WTC11 (cell line): ENCODE measurements around the gene PDE5A. TPM values are rescaled to one million over a fixed set of nuclear protein-coding genes. Genes with fewer than 3 reads are reported as not detected.

ENCODE experiments used
- ATAC-seq: fragments of 200-7000 bp; cut with Tn5 transposase; 2 replicates; pipeline ENCODE4 v1.10.0; 2021; ENCODE audit warnings: mild to moderate bottlenecking, moderate library complexity
- CTCF ChIA-PET: fragments of 300-600 bp; sonication (Branson Sonifier 250); formaldehyde crosslinking; loops from one replicate; lab custom pipeline; 2021; ENCODE audit warnings: antibody characterized with exemption; lab: Charles Lee
- POLR2A ChIA-PET: fragments of 350-600 bp; sonication (Branson Sonifier 250); formaldehyde crosslinking; loops from one replicate; lab custom pipeline; 2021; ENCODE audit warnings: antibody characterized with exemption; lab: Charles Lee
- DNase-seq: peaks from one replicate; pipeline ENCODE4 v3.0.0; 2021; ENCODE audit warnings: low spot score
- H3K27ac Mint-ChIP-seq: 2 replicates; pipeline ENCODE4 v1.8.0; 2021; ENCODE audit warnings: mixed read lengths
- H3K27me3 Mint-ChIP-seq: 2 replicates; pipeline ENCODE4 v1.8.0; 2021; ENCODE audit warnings: low read depth, mild to moderate bottlenecking, moderate library complexity, mixed read lengths
- H3K36me3 Mint-ChIP-seq: 2 replicates; pipeline ENCODE4 v1.8.0; 2021; ENCODE audit warnings: mixed read lengths
- H3K4me1 Mint-ChIP-seq: 2 replicates; pipeline ENCODE4 v1.8.0; 2022; ENCODE audit warnings: mixed read lengths
- H3K4me3 Mint-ChIP-seq: 2 replicates; pipeline ENCODE4 v1.8.0; 2021; ENCODE audit warnings: mild to moderate bottlenecking, moderate library complexity, mixed read lengths
- H3K9me3 Mint-ChIP-seq: 2 replicates; pipeline ENCODE4 v1.8.0; 2021; ENCODE audit warnings: mixed read lengths
- AFF4 ChIP-seq: sonication (generic); formaldehyde crosslinking; IDR thresholded peaks from 2 replicates; pipeline ENCODE4 v1.8.1; 2023; ENCODE audit warnings: mild to moderate bottlenecking, missing genetic modification reagents, borderline replicate concordance
- ATF6 ChIP-seq: sonication (generic); formaldehyde crosslinking; IDR thresholded peaks from 2 replicates; pipeline ENCODE4 v1.8.1; 2023; ENCODE audit warnings: mild to moderate bottlenecking, missing genetic modification reagents
- CBFB ChIP-seq: sonication (generic); formaldehyde crosslinking; IDR thresholded peaks from 2 replicates; pipeline ENCODE4 v1.8.1; 2022; ENCODE audit warnings: mild to moderate bottlenecking, low read depth, missing genetic modification reagents
- ETV6 ChIP-seq: sonication (generic); formaldehyde crosslinking; IDR thresholded peaks from 2 replicates; pipeline ENCODE4 v1.8.1; 2022; ENCODE audit warnings: mild to moderate bottlenecking, missing genetic modification reagents
- GRHL2 ChIP-seq: fragments of 250-450 bp; sonication (Bioruptor Pico); IDR thresholded peaks from 2 replicates; pipeline ENCODE4 v1.8.0; 2022; ENCODE audit warnings: mild to moderate bottlenecking, moderate library complexity; ENCODE audit not compliant: insufficient replicate concordance, severe bottlenecking
- GTF2I ChIP-seq: fragments of 250-450 bp; sonication (Bioruptor Pico); conservative IDR thresholded peaks from 2 replicates; pipeline ENCODE4 v1.4.0; 2021; ENCODE audit warnings: mild to moderate bottlenecking
- MAX ChIP-seq: sonication (generic); formaldehyde crosslinking; IDR thresholded peaks from 2 replicates; pipeline ENCODE4 v1.8.0; 2022; ENCODE audit warnings: mild to moderate bottlenecking, missing genetic modification reagents
- NFATC4 ChIP-seq: fragments of 250-450 bp; sonication (Bioruptor Pico); IDR thresholded peaks from 2 replicates; pipeline ENCODE4 v1.9.0; 2021; ENCODE audit warnings: mild to moderate bottlenecking
- NR3C1 ChIP-seq: sonication (generic); formaldehyde crosslinking; conservative IDR thresholded peaks from 2 replicates; pipeline ENCODE4 v1.8.1; 2023; ENCODE audit warnings: low read depth, mild to moderate bottlenecking, missing genetic modification reagents
- ZMAT4 ChIP-seq: fragments of 250-450 bp; sonication (Bioruptor Pico); IDR thresholded peaks from 2 replicates; pipeline ENCODE4 v1.9.0; 2021; ENCODE audit warnings: mild to moderate bottlenecking
- ZNF138 ChIP-seq: sonication (generic); formaldehyde crosslinking; conservative IDR thresholded peaks from 2 replicates; pipeline ENCODE4 v1.8.1; 2022; ENCODE audit warnings: mild to moderate bottlenecking, moderate library complexity, missing genetic modification reagents
- ZNF671 ChIP-seq: fragments of 250-450 bp; sonication (Bioruptor Pico); IDR thresholded peaks from 2 replicates; pipeline ENCODE4 v1.8.0; 2021; ENCODE audit warnings: mild to moderate bottlenecking
- total RNA-seq: library from RNA; stranded (reverse); gene quantifications from 3 replicates; pipeline ENCODE4 v1.2.3, GENCODE V29; 2021
- TF ChIP-seq, protein P1 (sequence below): sonication (generic); formaldehyde crosslinking; IDR thresholded peaks from 2 replicates; pipeline ENCODE4 v1.8.1; 2022; ENCODE audit warnings: mild to moderate bottlenecking, missing genetic modification reagents, moderate library complexity, borderline replicate concordance
- TF ChIP-seq, protein P2 (sequence below): sonication (generic); formaldehyde crosslinking; IDR thresholded peaks from 2 replicates; pipeline ENCODE4 v1.8.1; 2022; ENCODE audit warnings: mild to moderate bottlenecking, moderate library complexity, missing genetic modification reagents

The PDE5A gene
- total RNA-seq, 1 experiment from 2014 or later, result 25.6 TPM

GRCh38 chr4:119652998-119653397 lies 24.4 kb upstream of the PDE5A start (continued):
- TF ChIP-seq AFF4 (CRISPR knock-in tag), result no peak
- no peak for TF ChIP-seq ZNF138 (CRISPR knock-in tag)
- no peak for TF ChIP-seq CBFB (CRISPR knock-in tag)

- Mint-ChIP-seq H3K27ac (no peak overlapping the region), H3K4me3 (no peak overlapping the region), H3K27me3 (peaks cover 8% of the 10 kb centered on the region; the same call in 1 of the 2 replicates), H3K4me1 (no peaks in the 10 kb centered on the region), H3K36me3 (no peaks in the 10 kb centered on the region), H3K9me3 (no peaks in the 10 kb centered on the region)
- ChIA-PET POLR2A (no interaction called here), CTCF (no interaction called here)
- ATAC-seq, result no peak
- no peak for DNase-seq
- no peak for TF ChIP-seq MAX (CRISPR knock-in tag)
- TF ChIP-seq AFF4 (CRISPR knock-in tag), result no peak
Observed at GRCh38 chr4:119648398-119648797, 19.8 kb upstream of the PDE5A start.

GRCh38 chr4:119647558-119647957 lies 19.0 kb upstream of the PDE5A start:
- no peak for ATAC-seq
- DNase-seq, result no peak
- H3K9me3 Mint-ChIP-seq, result no peaks in the 10 kb centered on the region
- H3K4me1 Mint-ChIP-seq, result no peaks in the 10 kb centered on the region
- H3K4me3 Mint-ChIP-seq, result no peak overlapping the region
- POLR2A ChIA-PET, result no interaction called here
- TF ChIP-seq GRHL2 (no peak), GTF2I (no peak), ETV6 (CRISPR knock-in tag) (no peak), ZMAT4 (CRISPR knock-in tag) (no peak), ZNF671 (CRISPR knock-in tag) (no peak)
- H3K27me3 Mint-ChIP-seq, result peaks cover 8% of the 10 kb centered on the region; the same call in 1 of the 2 replicates
- no peak overlapping the region for H3K27ac Mint-ChIP-seq
- CTCF ChIA-PET, result no interaction called here
- H3K36me3 Mint-ChIP-seq, result no peaks in the 10 kb centered on the region

- ChIA-PET CTCF (interaction anchor here (0.6 to 0.8 kb wide), 2 partner anchors 19 to 370 kb away, joined by 3 to 4 read pairs; no protein-coding TSS in a partner anchor), POLR2A (no interaction called here)
- Mint-ChIP-seq H3K36me3 (no peaks in the 10 kb centered on the region), H3K9me3 (no peaks in the 10 kb centered on the region), H3K4me1 (no peaks in the 10 kb centered on the region; the same call in 1 of the 2 replicates), H3K27ac (no peak overlapping the region), H3K4me3 (no peak overlapping the region), H3K27me3 (peaks cover 8% of the 10 kb centered on the region; the same call in 1 of the 2 replicates)
- no peak for DNase-seq
- no peak for ATAC-seq
- TF ChIP-seq NR3C1 (no peak), ATF6 (CRISPR knock-in tag) (no peak), NFATC4 (CRISPR knock-in tag) (no peak)
- TF ChIP-seq, protein P1, sequence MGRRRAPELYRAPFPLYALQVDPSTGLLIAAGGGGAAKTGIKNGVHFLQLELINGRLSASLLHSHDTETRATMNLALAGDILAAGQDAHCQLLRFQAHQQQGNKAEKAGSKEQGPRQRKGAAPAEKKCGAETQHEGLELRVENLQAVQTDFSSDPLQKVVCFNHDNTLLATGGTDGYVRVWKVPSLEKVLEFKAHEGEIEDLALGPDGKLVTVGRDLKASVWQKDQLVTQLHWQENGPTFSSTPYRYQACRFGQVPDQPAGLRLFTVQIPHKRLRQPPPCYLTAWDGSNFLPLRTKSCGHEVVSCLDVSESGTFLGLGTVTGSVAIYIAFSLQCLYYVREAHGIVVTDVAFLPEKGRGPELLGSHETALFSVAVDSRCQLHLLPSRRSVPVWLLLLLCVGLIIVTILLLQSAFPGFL (CRISPR knock-in tag), result no peak
- TF ChIP-seq, protein P2, sequence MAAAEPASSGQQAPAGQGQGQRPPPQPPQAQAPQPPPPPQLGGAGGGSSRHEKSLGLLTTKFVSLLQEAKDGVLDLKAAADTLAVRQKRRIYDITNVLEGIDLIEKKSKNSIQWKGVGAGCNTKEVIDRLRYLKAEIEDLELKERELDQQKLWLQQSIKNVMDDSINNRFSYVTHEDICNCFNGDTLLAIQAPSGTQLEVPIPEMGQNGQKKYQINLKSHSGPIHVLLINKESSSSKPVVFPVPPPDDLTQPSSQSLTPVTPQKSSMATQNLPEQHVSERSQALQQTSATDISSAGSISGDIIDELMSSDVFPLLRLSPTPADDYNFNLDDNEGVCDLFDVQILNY (CRISPR knock-in tag), result no peak
Observed at GRCh38 chr4:119646347-119647071, 17.9 kb upstream of the PDE5A start.
